SK-N-SH treated with all-trans-retinoic acid at 6 μM for 48 hours (cell line): ENCODE results near the gene ZSCAN12.

Experiments used
- ATAC-seq: fragments of 200-7000 bp; cut with Tn5 transposase; 3 replicates; pipeline ENCODE4 v1.9.1; 2020; ENCODE audit warnings: mild to moderate bottlenecking, moderate library complexity
- ARNTL ChIP-seq: fragments of 450-650 bp; formaldehyde crosslinking; IDR thresholded peaks from 2 replicates; pipeline ENCODE4 v1.5.0; 2020; ENCODE audit warnings: low read depth, mild to moderate bottlenecking, moderate library complexity, borderline replicate concordance
- BACH2 ChIP-seq: fragments of 250-450 bp; sonication (Bioruptor Pico); IDR thresholded peaks from 2 replicates; pipeline ENCODE4 v1.9.0; 2021; ENCODE audit warnings: mild to moderate bottlenecking, borderline replicate concordance
- CREB5 ChIP-seq: fragments of 250-450 bp; sonication (Bioruptor Pico); IDR thresholded peaks from 2 replicates; pipeline ENCODE4 v1.5.1; 2020; ENCODE audit warnings: low read depth, mild to moderate bottlenecking, moderate library complexity
- CSDC2 ChIP-seq: fragments of 250-450 bp; sonication (Bioruptor Pico); IDR thresholded peaks from 2 replicates; pipeline ENCODE4 v1.5.0; 2020; ENCODE audit warnings: mild to moderate bottlenecking, moderate library complexity
- GLIS3 ChIP-seq: fragments of 250-450 bp; sonication (Bioruptor Pico); IDR thresholded peaks from 2 replicates; pipeline ENCODE4 v1.5.0; 2020; ENCODE audit warnings: mild to moderate bottlenecking, moderate library complexity
- ISL1 ChIP-seq: fragments of 250-450 bp; sonication (Bioruptor Pico); IDR thresholded peaks from 2 replicates; pipeline ENCODE4 v2.1.2; 2022; ENCODE audit warnings: mild to moderate bottlenecking, moderate library complexity
- PATZ1 ChIP-seq: fragments of 250-450 bp; sonication (Bioruptor Pico); IDR thresholded peaks from 2 replicates; pipeline ENCODE4 v1.8.0; 2020; ENCODE audit warnings: mild to moderate bottlenecking, moderate library complexity, borderline replicate concordance
- POU6F1 ChIP-seq: fragments of 250-450 bp; sonication (Bioruptor Pico); IDR thresholded peaks from 2 replicates; pipeline ENCODE4 v1.8.0; 2021; ENCODE audit warnings: low read depth, mild to moderate bottlenecking, moderate library complexity, borderline replicate concordance
- PPARA ChIP-seq: fragments of 250-450 bp; sonication (Bioruptor Pico); IDR thresholded peaks from 2 replicates; pipeline ENCODE4 v1.5.0; 2020; ENCODE audit warnings: mild to moderate bottlenecking, borderline replicate concordance
- RARB ChIP-seq: fragments of 250-450 bp; sonication (Bioruptor Pico); IDR thresholded peaks from 2 replicates; pipeline ENCODE4 v1.8.0; 2021; ENCODE audit warnings: mild to moderate bottlenecking, moderate library complexity
- SNAI2 ChIP-seq: fragments of 250-450 bp; sonication (Bioruptor Pico); IDR thresholded peaks from 2 replicates; pipeline ENCODE4 v1.5.0; 2020; ENCODE audit warnings: mild to moderate bottlenecking, moderate library complexity
- TCF4 ChIP-seq: fragments of 250-450 bp; sonication (Bioruptor Pico); IDR thresholded peaks from 2 replicates; pipeline ENCODE4 v1.8.0; 2021; ENCODE audit warnings: mild to moderate bottlenecking, moderate library complexity, borderline replicate concordance
- TOX ChIP-seq: fragments of 250-450 bp; sonication (Bioruptor Pico); IDR thresholded peaks from 2 replicates; pipeline ENCODE4 v1.8.0; 2021; ENCODE audit warnings: mild to moderate bottlenecking, moderate library complexity, borderline replicate concordance
- TSHZ2 ChIP-seq: fragments of 250-450 bp; sonication (Bioruptor Pico); IDR thresholded peaks from 2 replicates; pipeline ENCODE4 v1.5.0; 2020; ENCODE audit warnings: mild to moderate bottlenecking, moderate library complexity
- ZC3H10 ChIP-seq: fragments of 250-450 bp; sonication (Bioruptor Pico); IDR thresholded peaks from 2 replicates; pipeline ENCODE4 v1.5.1; 2021; ENCODE audit warnings: mild to moderate bottlenecking, moderate library complexity
- ZFP3 ChIP-seq: fragments of 250-450 bp; sonication (Bioruptor Pico); IDR thresholded peaks from 2 replicates; pipeline ENCODE4 v1.5.0; 2020; ENCODE audit warnings: mild to moderate bottlenecking, moderate library complexity
- ZNF565 ChIP-seq: fragments of 450-650 bp; formaldehyde crosslinking; conservative IDR thresholded peaks from 2 replicates; pipeline ENCODE4 v1.5.0; 2020; ENCODE audit warnings: low read depth, mild to moderate bottlenecking, moderate library complexity
- ZNF8 ChIP-seq: fragments of 450-650 bp; formaldehyde crosslinking; IDR thresholded peaks from 2 replicates; pipeline ENCODE4 v1.5.0; 2020; ENCODE audit warnings: mild to moderate bottlenecking, moderate library complexity

The ZSCAN12 gene

DNA sequence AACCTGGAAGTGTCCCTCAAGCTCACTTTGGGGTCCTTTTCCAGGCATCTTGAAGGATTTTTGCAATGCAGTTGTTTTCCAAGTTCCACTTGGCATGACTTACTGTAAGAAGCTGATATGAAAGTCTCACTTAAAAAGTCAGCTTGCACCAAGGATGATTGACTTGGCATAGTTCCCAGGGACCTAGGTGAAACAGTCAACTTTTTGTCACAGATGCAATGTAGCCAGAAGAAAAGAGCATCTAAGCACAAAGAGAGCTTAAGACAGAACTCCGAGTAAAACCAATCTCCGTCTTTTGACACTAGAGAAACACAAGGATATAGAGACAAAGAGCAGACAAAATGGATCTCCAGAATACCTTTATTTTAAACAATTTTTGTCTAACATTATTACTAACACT lies 2.6 kb upstream of the ZSCAN12 start:
- no peak for ATAC-seq

DNA sequence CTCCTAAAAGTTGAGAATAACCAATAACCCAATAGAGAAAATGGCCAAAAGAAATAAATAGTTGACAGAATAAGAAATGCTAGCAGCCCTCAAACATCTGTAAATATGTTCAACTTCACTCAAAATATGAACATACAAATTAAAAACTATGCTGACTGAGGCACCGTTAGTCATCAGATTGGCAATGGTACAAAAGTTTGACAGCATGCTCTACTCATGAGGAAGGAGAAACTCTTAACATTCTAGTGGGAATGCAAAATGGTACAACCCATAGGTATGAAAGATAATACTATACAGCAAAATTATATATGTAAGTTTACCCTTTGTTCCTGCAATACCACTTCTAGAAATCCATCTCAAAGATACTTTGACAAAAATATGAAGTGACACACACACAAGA lies 1.6 kb upstream of the ZSCAN12 start:
- ATAC-seq = no peak
- TF ChIP-seq ISL1 (CRISPR knock-in tag) (no peak), ARNTL (CRISPR knock-in tag) (no peak)

More for the DNA sequence above, 2.6 kb upstream of the ZSCAN12 start:
- no peak for TF ChIP-seq POU6F1 (CRISPR knock-in tag)
- no peak for TF ChIP-seq CSDC2 (CRISPR knock-in tag)
- no peak for TF ChIP-seq ZNF8 (CRISPR knock-in tag)
- TF ChIP-seq ZNF565 (CRISPR knock-in tag) = no peak
- TF ChIP-seq TSHZ2 (CRISPR knock-in tag) = no peak
- TF ChIP-seq BACH2 = no peak
- no peak for TF ChIP-seq PPARA
- no peak for TF ChIP-seq ZFP3 (CRISPR knock-in tag)
- TF ChIP-seq, all 23 proteins: peak for 0

- no peak for ATAC-seq
- TF ChIP-seq CREB5 (CRISPR knock-in tag) (no peak), ZC3H10 (CRISPR knock-in tag) (no peak), PPARA (0 out of 2 replicates have a peak, but pooled peaks have one; percentile 5), ZFP3 (CRISPR knock-in tag) (no peak), RARB (CRISPR knock-in tag) (no peak), POU6F1 (CRISPR knock-in tag) (no peak)
These were observed 540 bp upstream of the ZSCAN12 start for GRCh38 chr6:28400122-28400451.

- TF ChIP-seq SNAI2 (CRISPR knock-in tag) (no peak), GLIS3 (CRISPR knock-in tag) (no peak), PPARA (no peak), ARNTL (CRISPR knock-in tag) (no peak), BACH2 (no peak), ISL1 (CRISPR knock-in tag) (no peak), TOX (CRISPR knock-in tag) (no peak), TCF4 (CRISPR knock-in tag) (no peak), ZC3H10 (CRISPR knock-in tag) (no peak)
- no peak for ATAC-seq
These were observed 3.6 kb downstream of the ZSCAN12 start for GRCh38 chr6:28395918-28396317.

- ATAC-seq = no peak
- no peak for TF ChIP-seq PPARA
- TF ChIP-seq PATZ1 (CRISPR knock-in tag) = no peak
- no peak for TF ChIP-seq ZC3H10 (CRISPR knock-in tag)
- TF ChIP-seq POU6F1 (CRISPR knock-in tag) = no peak
These were observed 5.5 kb downstream of the ZSCAN12 start for GRCh38 chr6:28393912-28394662.
